ENCODE data around the gene SART3. TPM values are rescaled to one million over a fixed set of nuclear protein-coding genes. Genes with fewer than 3 reads are reported as not detected.

The SART3 gene
- total and polyA plus RNA-seq, 2 of the 8 experiments (the other 6 are each of a cell fraction or from before 2014, with no cell fraction given), result 16.0 to 103 TPM

GRCh38 chr12:108543652-108544051 lies 17.3 kb downstream of the SART3 start:
- H3K79me1 ChIP-seq (ENCODE audit: low read depth, low read length), result no peaks in the 10 kb centered on the region; the same call in none of the 2 replicates
- H2AFZ ChIP-seq (ENCODE audit: low read length), result no peak overlapping the region
- no peak overlapping the region for H3K14ac ChIP-seq (ENCODE audit: insufficient read length)
- H3K4me1 ChIP-seq (replicated peaks in 1 of 4; ENCODE audit: control insufficient read depth in 3 of 4, insufficient read depth in 4 of 4, low read length in 3 of 4), result no peaks in the 10 kb centered on the region
- no peaks in the 10 kb centered on the region for H3K9me3 ChIP-seq (ENCODE audit: insufficient read depth in 2 of 2, low read depth in 1 of 2, low read length in 1 of 2)
- DNase-seq (ENCODE audit: low read depth in 1 of 2, low spot score in 2 of 2), result no peak
- no peak overlapping the region for H3K4me2 ChIP-seq (ENCODE audit: insufficient read depth in 1 of 2, low read depth in 2 of 2, low read length in 2 of 2)
- H3K23me2 ChIP-seq (ENCODE audit: low read depth, low read length), result no peaks in the 10 kb centered on the region
- no peak for FAIRE-seq
- POLR2A ChIA-PET (ENCODE audit: partially characterized antibody), result interaction anchor here (1.3 to 2.0 kb wide), 2 partner anchors 10 to 17 kb away, joined by 4 to 8 read pairs; partner anchors contain the start of gene SART3
- no peak for TF ChIP-seq EGR1 (IDR thresholded peaks at IDR 0.05; ENCODE audit: borderline replicate concordance, low read depth, low read length)
- TF ChIP-seq SIRT6 (IDR thresholded peaks at IDR 0.05; ENCODE audit: low read length), result no peak
- TF ChIP-seq PHF8 (conservative IDR thresholded peaks at IDR 0.05; ENCODE audit: low read depth, low read length), result no peak
- TF ChIP-seq SP1 (IDR thresholded peaks at IDR 0.05; ENCODE audit: low read depth, low read length), result no peak
- TF ChIP-seq CBX5 (IDR thresholded peaks at IDR 0.05; ENCODE audit: low read depth, low read length), result no peak
- TF ChIP-seq GABPA (IDR thresholded peaks at IDR 0.05; ENCODE audit: borderline replicate concordance, insufficient read depth, low read length), result no peak
- no peak for TF ChIP-seq SIN3A (conservative IDR thresholded peaks at IDR 0.05 in 1 of 2, IDR thresholded peaks at IDR 0.05 in 1 of 2; ENCODE audit: low read depth in 1 of 2, low read length in 2 of 2)
- TF ChIP-seq TEAD4 (IDR thresholded peaks at IDR 0.05; ENCODE audit: low read depth, low read length), result no peak
- no peak for TF ChIP-seq KDM5A (IDR thresholded peaks at IDR 0.05; ENCODE audit: low read length)
- TF ChIP-seq TAF1 (IDR thresholded peaks at IDR 0.05; ENCODE audit: low read depth, low read length), result no peak
- no peak for TF ChIP-seq SRF (IDR thresholded peaks at IDR 0.05; ENCODE audit: low read depth, low read length)
- no peak for TF ChIP-seq SUZ12 (IDR thresholded peaks at IDR 0.05; ENCODE audit: low read length)
- TF ChIP-seq BRCA1 (IDR thresholded peaks at IDR 0.05; ENCODE audit: low read depth, low read length), result no peak
- no peak for TF ChIP-seq RXRA (IDR thresholded peaks at IDR 0.05; ENCODE audit: insufficient read depth, low read depth, low read length)
- no peak for TF ChIP-seq ASH2L (IDR thresholded peaks at IDR 0.05; ENCODE audit: low read length)
- no peak overlapping the region for H2BK15ac ChIP-seq (ENCODE audit: low read length)
- H3K4me3 ChIP-seq (ENCODE audit: extremely low read depth in 1 of 4, insufficient read depth in 2 of 4, low read depth in 3 of 4, low read length in 4 of 4), result no peak overlapping the region
- H3K79me2 ChIP-seq (ENCODE audit: control insufficient read depth in 1 of 2, insufficient read depth in 2 of 2, low read length in 2 of 2), result peaks cover 0 to 76% of the 10 kb centered on the region in 2 experiments; a peak in 2 of 4 replicates
- no peak overlapping the region for H2BK20ac ChIP-seq (ENCODE audit: low read length)
- no peak overlapping the region for H2BK5ac ChIP-seq (ENCODE audit: low read depth, low read length)
- no peak overlapping the region for H2AK5ac ChIP-seq (ENCODE audit: low read depth, low read length)
- no peak overlapping the region for H2BK120ac ChIP-seq (replicated peaks; ENCODE audit: low read depth, low read length)
- peaks cover 0 to 6% of the 10 kb centered on the region in 2 experiments for H4K20me1 ChIP-seq (replicated peaks in 1 of 2; ENCODE audit: control insufficient read depth in 1 of 2, insufficient read depth in 2 of 2, low read length in 2 of 2)
- no peak overlapping the region for H3K4ac ChIP-seq (replicated peaks; ENCODE audit: insufficient read length, low read depth, low read length)
- WGBS, 2 experiments (ENCODE audit: extremely low coverage in 1 of 2, insufficient coverage in 1 of 2, insufficient read length in 1 of 2, insufficient replicate concordance in 2 of 2, low coverage in 1 of 2, low lambda C conversion rate in 2 of 2, missing lambda C conversion rate in 1 of 2), result 82% methylated on average over 3 of the region's 3 CpGs; no CpG with 5 or more reads in 1 of the 2 experiments
- CTCF ChIA-PET (ENCODE audit: partially characterized antibody), result interaction anchor here (1.3 kb wide), 1 partner anchor 26 kb away, joined by 5 read pairs; no protein-coding TSS in a partner anchor
- H4K5ac ChIP-seq (ENCODE audit: insufficient read length, low read depth, low read length), result no peak overlapping the region
- H2BK12ac ChIP-seq (ENCODE audit: low read depth, low read length), result no peak overlapping the region
- no peak overlapping the region for H3K56ac ChIP-seq (replicated peaks; ENCODE audit: insufficient read length, low read depth, low read length)
- H3K27me3 ChIP-seq (replicated peaks in 1 of 4; ENCODE audit: control insufficient read depth in 3 of 4, extremely low read depth in 1 of 4, insufficient read depth in 3 of 4, low read length in 3 of 4), result peaks cover 0 to 2% (median 0%) of the 10 kb centered on the region in 4 experiments; a peak in 1 of 7 replicates
- no peak overlapping the region for H4K91ac ChIP-seq (replicated peaks; ENCODE audit: insufficient read length, low read length)
- H3K27ac ChIP-seq (ENCODE audit: low read depth, low read length), result no peak overlapping the region
- H3K18ac ChIP-seq (ENCODE audit: extremely low read depth, low read length), result no peak overlapping the region
- peaks cover 29 to 69% (median 52%) of the 10 kb centered on the region in 4 experiments for H3K36me3 ChIP-seq (ENCODE audit: control insufficient read depth in 2 of 4, insufficient read depth in 4 of 4, low read length in 3 of 4)
- no peak overlapping the region for H4K8ac ChIP-seq (ENCODE audit: extremely low read depth, insufficient read depth, low read length)
- no peak overlapping the region for H3K9ac ChIP-seq (replicated peaks in 1 of 4; ENCODE audit: extremely low read depth in 1 of 4, low read depth in 3 of 4, low read length in 3 of 4)
- H3K23ac ChIP-seq (ENCODE audit: insufficient read length), result no peak overlapping the region

Measured in H1 (cell line).